ENCODE results near the gene EFNB2.

EFNB2 gene

DNA sequence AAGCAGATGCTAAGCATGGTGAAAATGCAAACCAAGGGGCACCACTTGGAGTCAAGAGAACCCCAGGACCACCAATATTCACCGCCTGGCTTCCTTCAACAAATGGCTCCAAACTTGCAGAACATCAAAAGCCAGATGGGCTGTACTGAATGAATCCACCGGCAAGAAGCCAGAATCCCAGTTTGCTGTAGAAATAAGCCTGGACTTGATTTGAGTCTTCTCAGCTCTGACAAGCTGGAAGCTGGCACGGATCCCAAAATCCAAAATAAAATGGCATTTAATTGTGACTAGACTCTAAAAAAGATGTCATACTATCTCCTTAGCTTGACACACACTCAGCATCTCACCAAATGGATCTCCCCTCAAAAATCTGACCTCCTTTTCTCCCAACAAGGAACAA, 11.9 kb downstream of the EFNB2 start:
- peak in 1 of 2 donors; percentile 36 for DNase-seq

DNA sequence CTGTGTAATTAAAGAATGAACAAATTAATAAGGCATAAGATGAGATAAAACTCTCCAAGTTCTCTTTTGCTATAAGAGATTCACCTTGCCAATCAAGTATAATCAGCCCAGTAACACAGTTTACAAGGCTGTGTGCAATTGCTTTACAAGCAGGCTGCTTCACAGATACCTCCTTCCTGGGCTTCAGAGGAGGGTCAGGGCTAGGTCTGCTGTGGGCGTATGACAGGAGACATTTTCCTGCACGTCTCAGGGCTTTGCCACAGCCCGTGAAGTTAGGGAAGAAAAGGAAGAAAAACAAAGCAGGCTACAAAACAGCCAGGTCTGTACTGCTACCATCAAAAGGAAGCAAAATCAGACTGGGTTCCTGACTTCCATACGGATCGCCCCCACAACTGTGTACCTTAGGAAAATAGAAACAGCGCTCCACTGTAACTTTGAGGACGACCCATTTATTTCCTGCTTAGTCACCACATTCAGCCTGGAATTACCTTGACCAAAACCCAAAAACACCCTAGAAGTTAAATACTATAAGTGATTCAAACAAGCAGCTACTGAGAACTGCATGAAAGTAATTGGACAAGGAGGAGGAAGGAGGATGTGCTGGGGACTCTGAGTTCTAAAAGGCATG, 12.4 kb downstream of the EFNB2 start:
- DNase-seq = no peak

DNA sequence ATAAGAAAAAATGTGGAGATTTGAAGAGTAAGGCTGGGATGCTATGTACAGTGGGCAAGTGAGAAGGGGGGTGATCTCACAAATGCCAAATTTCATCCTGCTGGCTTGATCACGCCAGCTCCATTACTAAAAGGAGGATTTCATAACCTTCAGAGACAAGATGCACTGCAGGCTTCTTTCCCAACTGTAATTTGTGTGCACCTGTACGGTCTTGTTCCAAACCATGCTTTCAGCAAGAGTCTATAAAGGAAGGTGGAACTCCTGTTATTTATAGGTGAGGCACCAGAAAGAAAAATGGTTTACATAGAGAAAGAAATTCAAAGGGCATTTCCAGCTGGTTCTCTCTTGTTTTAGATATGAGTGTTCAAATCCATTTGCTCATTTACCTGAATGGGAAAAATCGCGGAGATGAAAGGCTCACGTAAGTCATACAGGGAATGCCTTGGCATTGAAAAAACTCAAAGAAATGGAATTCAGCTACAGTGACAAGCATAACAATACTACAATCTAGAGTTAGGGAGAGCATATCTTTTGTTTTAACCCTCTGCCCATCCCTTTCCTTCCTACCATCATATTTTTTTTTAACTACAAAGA, 13.3 kb downstream of the EFNB2 start:
- DNase-seq = no peak

DNA sequence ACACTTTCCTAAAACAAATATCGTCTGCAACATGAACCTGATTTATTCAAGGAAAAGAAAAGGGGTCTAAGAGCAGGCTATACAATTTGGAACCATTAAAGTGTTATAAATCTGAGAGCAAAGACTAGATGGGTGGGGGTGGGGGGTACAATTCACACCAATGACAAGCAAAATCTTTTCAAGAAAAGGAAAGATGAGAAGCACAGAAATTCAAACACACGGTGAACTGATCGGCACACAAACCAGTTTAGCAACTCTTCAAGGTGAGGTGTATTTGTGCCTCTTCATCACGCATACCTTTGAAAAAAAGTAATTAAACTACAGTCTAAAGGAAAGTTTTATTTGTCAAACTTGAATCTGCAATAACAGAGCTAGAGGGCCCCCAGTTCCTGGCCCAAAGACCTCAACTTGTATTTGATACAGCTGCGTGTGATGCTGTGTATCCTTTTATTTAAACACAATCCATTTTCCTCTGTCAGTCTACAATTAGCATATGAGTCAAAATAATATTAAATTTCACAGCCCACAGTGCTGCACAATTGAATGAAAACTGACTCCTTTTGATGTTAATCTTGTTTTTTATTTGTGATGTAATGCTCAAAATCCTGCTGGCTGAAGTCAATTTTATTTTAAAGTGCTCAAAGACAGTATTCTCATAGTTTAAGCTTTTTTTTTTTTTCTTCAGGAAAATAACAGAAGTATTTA, 14.2 kb downstream of the EFNB2 start:
- no peak for DNase-seq

DNA sequence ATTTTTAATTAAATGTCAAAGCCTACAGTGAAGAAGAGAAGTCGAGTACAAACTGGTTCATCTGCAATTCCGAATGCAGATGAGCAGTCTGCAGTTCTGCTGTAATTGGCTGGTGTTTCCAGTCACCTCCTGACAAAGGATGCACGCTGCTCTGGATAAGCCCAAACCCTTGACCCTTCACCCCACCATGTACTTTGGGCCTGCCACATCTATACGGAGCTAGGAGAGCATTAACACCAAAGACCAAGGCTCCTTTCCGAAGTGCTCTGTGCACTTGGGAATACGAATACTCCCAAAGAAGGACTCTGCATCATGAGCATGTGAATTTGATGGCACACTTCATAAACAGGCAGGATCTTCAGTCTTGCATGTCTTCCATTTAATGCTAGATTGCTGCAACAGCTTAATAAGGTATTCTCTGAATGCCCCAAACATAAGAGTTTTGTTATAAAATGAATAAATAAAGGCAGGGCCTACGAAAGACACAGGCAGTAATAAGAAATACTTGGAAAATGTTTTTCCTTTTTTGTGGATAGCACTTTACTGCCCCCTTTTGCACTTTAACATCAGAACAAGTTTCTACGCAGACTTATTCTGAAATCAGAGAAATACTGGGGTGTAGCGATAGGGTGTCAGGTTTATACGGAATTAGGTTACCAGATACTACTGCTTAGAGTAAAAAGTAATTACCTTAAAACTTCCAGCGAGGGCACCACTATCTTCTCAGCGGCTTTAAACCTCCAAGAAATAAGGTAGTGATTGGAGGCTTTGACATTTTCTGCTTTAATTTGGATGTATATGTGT, 15.0 kb downstream of the EFNB2 start:
- peak; percentile 20 to 72 for DNase-seq

DNA sequence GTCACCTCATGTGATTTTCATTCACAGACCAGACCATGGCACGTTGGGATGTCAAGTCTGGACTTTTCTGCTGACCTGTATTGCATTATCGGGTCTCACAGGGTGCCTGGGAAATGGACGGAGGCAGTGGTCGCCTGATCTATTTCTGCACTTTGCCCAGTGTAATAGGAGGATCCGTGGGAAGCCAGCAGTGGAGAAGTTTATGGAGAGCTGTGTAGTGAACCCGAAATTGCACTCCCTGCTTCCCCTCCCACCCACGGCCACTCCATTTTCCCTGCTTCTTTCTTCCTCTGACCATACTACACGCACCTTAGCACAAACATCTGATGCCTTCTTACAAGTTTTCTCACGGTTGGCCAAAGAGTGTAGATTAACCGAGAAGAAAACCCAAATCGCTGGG, 16.9 kb downstream of the EFNB2 start:
- no peak for DNase-seq

DNA sequence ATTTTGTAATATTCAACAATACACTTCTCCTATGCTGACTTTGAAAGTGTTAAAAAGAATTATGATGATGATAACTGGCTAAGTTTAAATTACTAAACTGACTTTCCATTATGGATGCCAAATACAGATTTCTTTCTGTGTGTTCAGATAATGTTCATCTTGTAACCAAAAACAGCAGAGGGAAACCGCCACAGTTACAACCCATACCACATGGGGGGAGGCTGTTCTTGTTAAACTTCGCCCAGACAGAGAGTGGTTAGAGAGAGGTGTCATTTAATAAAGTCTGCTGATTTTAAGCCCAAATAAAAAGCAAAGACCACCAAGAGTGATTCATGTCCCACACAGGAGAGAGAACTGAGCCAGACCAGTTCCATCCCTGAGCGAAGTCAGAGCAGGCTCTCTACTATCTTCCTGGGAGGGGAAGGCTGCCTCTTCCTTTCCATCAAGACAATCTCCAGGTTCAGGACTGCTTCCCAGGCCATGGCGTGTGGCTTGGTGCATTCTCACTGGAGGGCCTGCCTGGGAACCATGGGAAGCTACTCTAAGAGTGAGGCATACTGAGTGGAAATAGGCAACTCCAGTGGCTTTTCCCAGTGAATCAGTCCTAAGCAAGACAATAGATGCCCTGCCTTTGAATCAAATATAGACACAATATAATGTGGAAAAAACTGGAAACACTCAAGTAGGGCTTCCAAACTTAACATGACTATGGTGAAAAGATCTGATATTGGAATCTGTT, 18.2 kb downstream of the EFNB2 start:
- no peak for DNase-seq

DNA sequence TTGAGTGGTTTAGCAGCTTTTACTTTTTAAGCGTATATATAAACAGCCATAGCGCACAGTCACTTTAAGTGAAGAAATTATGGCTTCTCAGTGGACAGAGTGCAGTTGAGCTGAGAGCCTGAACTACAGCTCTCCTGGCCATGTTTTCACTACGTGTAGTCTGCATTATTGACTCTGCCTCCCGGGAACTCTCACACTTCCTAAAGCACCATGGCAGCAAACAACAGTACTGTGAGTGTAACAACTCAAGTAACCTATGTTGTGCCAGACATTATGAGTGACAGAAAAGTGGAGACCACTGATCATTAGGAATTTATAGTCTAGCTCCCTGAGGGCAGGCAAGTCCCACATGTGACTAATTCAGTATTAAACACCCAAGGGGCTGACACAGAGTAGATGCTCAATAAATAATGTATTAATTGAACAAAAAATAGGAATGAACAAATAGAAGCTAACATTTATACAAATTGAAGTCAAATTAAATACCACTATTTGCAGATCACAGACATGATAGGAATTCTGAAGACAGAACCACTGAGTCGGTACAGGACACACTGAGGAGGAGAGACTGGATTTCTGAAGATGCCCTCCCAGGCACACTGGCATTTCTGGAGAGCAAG, 19.7 kb downstream of the EFNB2 start:
- no peak for DNase-seq

DNA sequence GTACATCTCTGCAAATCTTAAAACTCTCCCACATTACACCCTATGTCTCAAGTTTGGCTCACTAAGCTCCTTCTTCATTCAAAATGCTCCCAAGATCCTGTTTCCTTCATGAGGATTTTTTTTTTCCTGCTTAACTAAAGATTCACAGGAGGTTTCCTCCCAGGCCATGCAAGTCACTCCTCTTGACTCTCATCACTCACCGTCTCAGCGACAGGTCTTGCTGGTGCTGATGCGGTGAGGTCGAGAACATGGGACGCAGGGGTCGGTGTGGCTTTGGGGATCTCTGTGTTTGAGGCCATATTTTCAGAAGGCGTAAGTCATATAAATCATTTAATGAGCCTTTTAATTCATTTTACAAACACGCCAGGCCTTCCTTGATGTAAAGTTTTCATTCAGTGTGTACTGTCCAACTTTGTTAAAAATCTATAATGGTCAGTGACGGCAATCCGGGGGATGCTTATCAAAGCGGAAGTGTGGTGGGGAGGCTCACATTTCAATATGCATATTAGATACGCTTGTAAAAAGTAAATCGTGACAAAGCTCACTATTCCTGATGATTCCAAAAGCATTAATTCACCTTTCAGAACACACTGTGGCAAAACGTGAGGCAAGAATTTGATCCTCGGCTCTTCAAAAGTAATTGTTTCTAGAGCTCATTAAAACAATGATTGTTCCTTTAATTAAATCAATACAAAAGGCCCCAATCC, 20.4 kb downstream of the EFNB2 start:
- no peak for DNase-seq

DNA sequence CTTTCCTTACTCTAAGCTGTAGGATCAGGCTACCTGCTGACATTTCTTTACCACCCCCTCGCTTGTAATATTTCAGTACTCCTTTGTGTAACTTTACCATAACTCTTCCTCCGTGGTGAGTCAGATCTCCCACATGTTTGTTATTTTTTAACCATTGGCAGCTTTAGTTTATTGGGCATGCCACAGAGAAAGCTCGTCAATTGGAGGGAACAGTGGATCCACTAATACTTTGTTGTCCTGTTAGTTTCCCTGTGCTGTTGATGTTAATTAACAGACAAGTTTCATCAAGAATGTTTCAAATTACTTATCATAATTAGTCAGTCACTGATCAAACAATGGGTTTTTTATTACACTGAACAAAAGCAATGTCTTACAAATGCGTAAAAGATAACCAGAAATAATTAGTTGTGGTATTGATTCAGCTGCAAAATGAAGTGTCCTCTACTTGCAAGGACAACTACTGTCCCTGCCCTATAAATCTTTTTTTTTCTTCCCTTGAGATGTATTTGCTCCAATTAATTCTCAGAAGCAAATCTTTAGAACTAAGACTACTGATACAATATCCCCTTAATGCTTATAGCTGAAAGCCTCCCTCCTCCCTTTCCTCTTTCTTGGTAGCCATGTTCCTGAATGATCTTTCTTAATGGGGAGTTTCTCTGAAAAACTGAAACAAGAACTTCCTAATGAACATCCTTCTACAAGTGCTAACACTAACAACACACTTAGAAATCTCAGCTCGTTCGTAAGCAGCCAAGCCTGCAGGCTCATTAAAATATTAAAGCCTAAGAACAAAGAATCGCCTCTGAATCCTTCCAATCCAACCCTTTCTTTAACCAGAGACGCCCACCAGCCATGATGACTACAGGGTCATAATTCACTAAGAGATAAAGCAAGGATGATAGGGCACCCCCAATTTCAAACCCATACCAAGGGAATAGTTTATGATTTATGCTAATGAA, 22.2 kb downstream of the EFNB2 start:
- peak in 1 of 2 donors; percentile 43 for DNase-seq

DNA sequence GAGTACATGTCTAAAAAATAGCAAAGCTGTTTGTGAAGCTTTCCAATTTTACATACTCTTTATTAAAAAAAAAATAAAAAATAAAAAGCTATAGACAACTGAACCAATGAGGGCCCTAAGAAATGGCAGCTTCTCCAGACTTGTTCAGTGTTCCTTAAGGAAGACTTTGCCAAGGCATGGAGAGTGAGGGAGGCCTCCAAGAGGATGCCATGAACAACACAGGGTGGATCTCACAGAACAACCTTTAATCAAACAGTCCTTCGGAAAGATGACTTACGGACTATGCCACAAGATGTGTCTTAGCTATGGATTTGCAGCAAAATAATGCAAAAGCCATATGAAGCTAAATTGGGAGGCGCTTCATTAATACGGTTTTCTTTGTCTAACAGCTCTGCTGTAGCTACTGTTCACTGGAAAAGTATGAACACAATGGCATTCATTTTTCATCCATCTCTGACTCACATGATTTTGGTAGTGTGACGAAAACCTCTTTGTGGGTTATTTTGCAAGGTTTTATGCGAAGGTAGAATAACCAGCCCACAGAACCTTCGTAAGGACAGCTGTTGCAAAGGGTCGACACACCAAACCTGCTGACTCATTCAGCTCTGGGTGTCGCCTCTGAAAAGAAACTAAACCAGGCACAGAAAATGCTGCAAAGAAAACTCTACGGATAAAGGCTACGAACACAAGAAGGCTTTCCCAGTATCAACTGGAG, 27.7 kb downstream of the EFNB2 start:
- DNase-seq = peak; percentile 46 to 67

DNA sequence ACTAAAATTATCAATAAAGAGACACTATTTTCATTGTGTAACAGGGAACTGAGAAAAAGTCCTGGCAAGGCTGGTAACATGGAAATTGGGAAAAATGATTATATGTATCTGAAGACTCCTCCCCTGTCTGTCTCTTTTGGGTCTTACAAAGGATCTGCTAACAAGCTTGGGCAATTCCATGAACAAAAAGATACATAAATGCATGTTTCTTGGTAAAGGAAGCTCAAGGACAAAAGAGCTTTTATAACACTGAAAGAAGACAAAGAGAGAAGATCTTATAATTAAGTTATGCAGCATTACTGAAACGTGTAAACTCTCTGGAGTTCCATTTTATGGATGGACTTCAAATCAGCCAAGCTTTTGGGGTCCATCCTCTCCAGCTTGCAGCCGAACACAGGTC, 29.2 kb downstream of the EFNB2 start:
- DNase-seq = no peak

DNA sequence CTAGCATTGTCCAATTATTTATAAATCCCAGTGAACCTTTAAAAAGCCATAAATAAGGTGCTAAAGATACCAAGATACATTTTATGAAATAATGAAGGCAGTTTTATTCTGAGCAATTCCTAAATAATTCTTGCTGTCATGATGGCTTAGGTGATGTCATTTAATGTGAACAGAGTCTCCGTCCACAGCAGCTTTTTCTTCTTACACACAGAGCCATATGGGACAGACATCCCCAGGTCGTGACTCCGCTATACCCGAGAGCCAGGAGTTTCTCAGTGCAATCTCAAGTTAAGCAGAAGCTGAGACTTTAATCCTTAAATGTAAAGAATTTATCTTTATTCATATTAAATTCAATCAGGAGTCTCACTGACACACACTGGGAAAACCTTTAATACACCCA, 29.7 kb downstream of the EFNB2 start:
- DNase-seq = no peak

DNA sequence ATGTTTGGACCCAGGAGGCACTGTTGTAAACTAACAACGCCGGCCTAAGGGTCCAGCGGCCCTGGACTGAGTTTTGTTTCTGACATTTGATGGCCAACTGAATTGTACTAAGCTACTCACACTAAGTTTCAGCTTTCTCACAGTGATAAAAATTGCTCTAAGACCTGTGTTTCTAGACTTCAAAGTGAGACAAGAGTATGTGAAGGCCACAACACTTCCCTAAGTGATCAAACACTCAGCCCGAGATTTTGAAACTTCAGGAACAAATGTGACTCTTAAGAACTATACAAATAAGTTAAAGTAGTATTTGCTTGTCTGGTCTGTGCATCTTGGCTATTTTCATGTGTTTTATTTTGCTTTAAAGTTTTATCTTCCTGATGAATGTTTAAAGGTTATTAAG, 30.2 kb downstream of the EFNB2 start:
- DNase-seq = no peak

DNA sequence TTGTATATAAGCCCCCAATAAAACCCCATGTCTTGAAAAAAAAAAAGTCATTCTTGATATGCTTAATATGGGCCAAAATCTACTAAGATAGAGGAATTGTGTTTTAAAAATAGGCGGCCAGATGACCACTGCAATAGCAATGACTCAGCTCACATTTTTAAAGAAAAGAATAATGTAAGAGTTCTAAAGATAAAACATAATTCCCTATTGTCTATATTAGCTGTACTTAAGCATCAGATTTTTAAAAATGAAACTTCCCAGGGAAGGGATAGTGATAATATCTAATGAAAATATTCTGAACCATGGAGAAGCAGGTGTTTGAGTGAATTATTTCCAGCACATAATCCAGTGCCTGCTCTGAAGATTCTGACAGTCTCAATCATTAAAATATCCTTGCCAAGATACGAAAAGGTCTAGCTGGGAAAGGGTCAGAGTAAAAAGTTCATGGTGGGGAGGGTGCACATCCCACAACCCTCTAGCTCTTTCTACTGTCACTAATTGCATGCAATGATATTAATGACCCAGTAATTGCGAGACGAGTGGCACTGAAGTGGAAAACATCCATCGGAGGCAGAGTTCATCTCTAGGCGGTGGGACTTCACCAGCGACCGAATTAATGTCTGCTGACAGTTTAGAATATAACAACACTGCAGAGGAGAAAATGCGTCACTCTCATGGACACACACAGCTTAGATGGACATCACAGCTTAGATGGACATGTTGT, 31.6 kb downstream of the EFNB2 start:
- no peak for DNase-seq

DNA sequence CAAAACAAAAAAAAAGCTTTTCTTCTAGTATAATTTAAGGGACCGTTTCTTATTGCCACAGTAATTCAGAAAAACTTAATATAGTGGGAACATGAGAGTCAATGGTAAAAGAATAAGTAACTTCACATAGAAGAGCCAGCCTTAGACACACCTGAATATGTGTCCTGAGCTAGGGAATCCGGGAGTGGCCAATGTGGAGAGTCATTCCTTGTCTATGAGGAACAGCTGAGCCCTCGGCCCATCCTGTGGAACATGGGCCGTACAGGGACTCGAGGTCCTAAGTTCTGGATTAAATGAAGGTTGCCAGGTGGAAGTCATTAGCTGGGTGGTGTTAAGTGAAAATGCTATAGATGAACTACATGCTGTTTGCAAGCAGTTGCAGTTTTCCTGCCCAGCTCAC, 32.2 kb downstream of the EFNB2 start:
- no peak for DNase-seq

DNA sequence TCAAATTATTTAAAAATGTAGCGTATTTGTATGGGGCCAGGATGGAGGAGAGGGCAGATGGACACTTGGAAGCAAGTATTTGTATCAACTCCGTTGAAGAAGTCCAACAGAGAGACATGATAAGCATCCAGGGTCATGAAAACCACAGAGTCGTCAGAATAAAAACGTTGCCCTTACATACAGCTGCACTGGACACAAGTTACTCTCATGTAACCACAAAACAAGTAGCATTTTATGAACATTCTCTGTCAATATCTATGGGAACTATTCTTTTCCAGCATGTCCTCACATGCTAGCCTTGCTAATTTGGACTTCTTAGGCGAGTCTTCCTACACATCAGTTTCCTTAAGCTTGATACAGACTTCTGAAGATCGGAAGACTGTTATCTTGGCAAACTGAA, 35.0 kb downstream of the EFNB2 start:
- DNase-seq = no peak

DNA sequence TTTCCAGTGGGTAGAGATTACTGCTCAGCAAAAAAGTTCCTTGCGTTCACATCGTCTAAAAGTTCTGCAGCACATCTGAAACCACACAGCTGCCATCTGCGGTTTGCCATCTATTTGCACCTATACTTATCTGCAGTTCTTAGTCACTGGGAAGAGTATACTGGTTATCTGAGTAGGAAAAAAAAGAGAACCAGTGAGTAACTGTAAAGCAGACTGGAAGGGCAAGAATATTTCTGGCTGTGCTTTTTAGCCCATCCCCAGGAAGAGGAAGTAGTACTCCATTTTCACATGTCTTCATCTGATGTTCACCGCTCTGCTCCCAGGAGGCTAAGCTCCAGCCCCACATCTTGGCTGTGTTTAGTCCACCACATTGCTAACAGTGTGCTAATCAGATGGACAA, 35.6 kb downstream of the EFNB2 start:
- no peak for DNase-seq

DNA sequence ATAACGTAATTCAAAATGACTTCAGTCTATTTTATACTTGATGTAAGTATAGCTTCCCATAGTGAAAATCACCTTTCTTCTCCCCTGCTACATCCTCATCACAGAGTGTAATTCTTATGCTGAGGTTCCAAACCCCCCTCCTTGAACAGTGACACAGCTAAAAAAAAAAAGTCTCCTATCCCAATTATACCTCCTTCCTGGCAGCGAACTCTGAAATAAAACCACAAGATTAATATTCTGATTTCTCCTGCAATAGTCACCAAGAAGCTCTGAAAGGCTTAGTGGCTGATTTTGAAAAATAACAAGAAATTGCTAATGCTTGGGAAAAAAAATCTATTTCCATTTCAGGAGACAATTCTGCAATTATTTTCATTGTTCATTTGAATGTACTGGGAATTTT, 36.3 kb downstream of the EFNB2 start:
- no peak for DNase-seq
